Mesenchymal stem cell (in vitro differentiated cells and primary cell): ENCODE measurements around the gene NRG3.

ENCODE experiments used
- DNase-seq: peaks from one replicate; pipeline ENCODE4 v3.0.0-alpha.2; 2013
- H2AFZ ChIP-seq: one replicate; pipeline ENCODE4 v1.6.1; 2013; ENCODE audit warnings: low read depth, mild to moderate bottlenecking, control low read depth, inconsistent platforms, low read length, moderate library complexity
- H2AK5ac ChIP-seq: 2 replicates; pipeline ENCODE4 v1.6.1; 2013; ENCODE audit warnings: low read length, moderate library complexity, mild to moderate bottlenecking, inconsistent platforms; ENCODE audit not compliant: severe bottlenecking
- H2BK120ac ChIP-seq: one replicate; pipeline ENCODE4 v1.6.1; 2013; ENCODE audit warnings: low read depth, mild to moderate bottlenecking, inconsistent platforms, low read length, moderate library complexity
- H2BK12ac ChIP-seq, 2 experiments: one replicate each; pipeline ENCODE4 v1.6.1; 2013; ENCODE audit warnings: inconsistent platforms in 2 of 2, low read length in 2 of 2, mild to moderate bottlenecking in 2 of 2, moderate library complexity in 2 of 2, control low read depth in 1 of 2
- H2BK15ac ChIP-seq: one replicate; pipeline ENCODE4 v1.6.1; 2013; ENCODE audit warnings: mild to moderate bottlenecking, low read depth, inconsistent platforms; ENCODE audit not compliant: poor library complexity, severe bottlenecking
- H2BK5ac ChIP-seq: 2 replicates; pipeline ENCODE4 v1.6.1; 2013; ENCODE audit warnings: low read depth, mild to moderate bottlenecking, low read length, control low read depth, inconsistent platforms; ENCODE audit not compliant: poor library complexity, severe bottlenecking
- H3K14ac ChIP-seq, 2 experiments: one replicate each; pipeline ENCODE4 v1.6.1; 2013; ENCODE audit warnings: inconsistent platforms in 2 of 2, low read length in 2 of 2, control low read depth in 1 of 2, mild to moderate bottlenecking in 1 of 2, moderate library complexity in 1 of 2
- H3K18ac ChIP-seq, 2 experiments: one replicate each; pipeline ENCODE4 v1.6.1; 2013; ENCODE audit warnings: inconsistent platforms in 2 of 2, low read length in 2 of 2, control low read depth in 1 of 2, low read depth in 1 of 2, mild to moderate bottlenecking in 1 of 2
- H3K23ac ChIP-seq, 2 experiments: one replicate each; pipeline ENCODE4 v1.6.1; 2013; ENCODE audit warnings: inconsistent platforms in 2 of 2, low read length in 2 of 2, mild to moderate bottlenecking in 2 of 2, moderate library complexity in 2 of 2, control low read depth in 1 of 2
- H3K27ac ChIP-seq: 2 replicates; pipeline ENCODE4 v1.5.1; 2013; ENCODE audit warnings: mild to moderate bottlenecking, moderate library complexity, low read length, control low read depth, inconsistent platforms; ENCODE audit not compliant: poor library complexity, severe bottlenecking
- H3K27me3 ChIP-seq, 2 experiments: 2 replicates each; pipeline versions ENCODE4 v1.6.1 to v1.7.0; 2013; ENCODE audit warnings: low read length in 2 of 2, mild to moderate bottlenecking in 2 of 2, moderate library complexity in 2 of 2, control low read depth in 1 of 2, inconsistent platforms in 1 of 2; ENCODE audit not compliant: control insufficient read depth in 1 of 2, insufficient read depth in 1 of 2
- H3K36me3 ChIP-seq, 2 experiments: 2 replicates each; pipeline versions ENCODE4 v1.6.1 to v1.7.0; 2013; ENCODE audit warnings: low read length in 2 of 2, control low read depth in 1 of 2, inconsistent platforms in 1 of 2, low read depth in 1 of 2, mild to moderate bottlenecking in 1 of 2; ENCODE audit not compliant: insufficient read depth in 2 of 2, control insufficient read depth in 1 of 2
- H3K4ac ChIP-seq, 2 experiments: one replicate each; pipeline ENCODE4 v1.6.1; 2013; ENCODE audit warnings: inconsistent platforms in 2 of 2, low read length in 2 of 2, mild to moderate bottlenecking in 2 of 2, moderate library complexity in 2 of 2, control low read depth in 1 of 2, low read depth in 1 of 2
- H3K4me1 ChIP-seq: 2 replicates; pipeline ENCODE4 v1.6.1; 2013; ENCODE audit warnings: low read depth, low read length, control low read depth; ENCODE audit not compliant: control insufficient read depth, insufficient read depth
- H3K4me2 ChIP-seq: 2 replicates; pipeline ENCODE4 v1.6.1; 2013; ENCODE audit warnings: low read length, mild to moderate bottlenecking, inconsistent platforms; ENCODE audit not compliant: poor library complexity, severe bottlenecking
- H3K4me3 ChIP-seq, 2 experiments: 2 replicates each; pipeline versions ENCODE4 v1.5.1 to v1.7.0; 2013; ENCODE audit warnings: low read length in 2 of 2, mild to moderate bottlenecking in 2 of 2, control low read depth in 1 of 2, low read depth in 1 of 2; ENCODE audit not compliant: insufficient read depth in 1 of 2
- H3K79me1 ChIP-seq: replicated peaks from 2 replicates; pipeline ENCODE4 v1.6.1; 2013; ENCODE audit warnings: mild to moderate bottlenecking, control low read depth, low read length, inconsistent platforms; ENCODE audit not compliant: poor library complexity, severe bottlenecking
- H3K9ac ChIP-seq: 2 replicates; pipeline ENCODE4 v1.7.0; 2013; ENCODE audit warnings: mild to moderate bottlenecking, low read length, moderate library complexity
- H3K9me3 ChIP-seq: 2 replicates; pipeline ENCODE4 v1.7.0; 2013; ENCODE audit warnings: mild to moderate bottlenecking, low read length; ENCODE audit not compliant: control insufficient read depth
- H4K8ac ChIP-seq: one replicate; pipeline ENCODE4 v1.6.1; 2013; ENCODE audit warnings: inconsistent platforms, mild to moderate bottlenecking, low read length, moderate library complexity
- H4K91ac ChIP-seq: one replicate; pipeline ENCODE4 v1.6.1; 2013; ENCODE audit warnings: mild to moderate bottlenecking, low read length, inconsistent platforms
- WGBS: methylation state at CpG from one replicate; pipeline ENCODE4 v1.1.7; 2013; ENCODE audit warnings: mixed read lengths; 5-methylcytosine and 5-hydroxymethylcytosine counted together

Gene NRG3

DNA sequence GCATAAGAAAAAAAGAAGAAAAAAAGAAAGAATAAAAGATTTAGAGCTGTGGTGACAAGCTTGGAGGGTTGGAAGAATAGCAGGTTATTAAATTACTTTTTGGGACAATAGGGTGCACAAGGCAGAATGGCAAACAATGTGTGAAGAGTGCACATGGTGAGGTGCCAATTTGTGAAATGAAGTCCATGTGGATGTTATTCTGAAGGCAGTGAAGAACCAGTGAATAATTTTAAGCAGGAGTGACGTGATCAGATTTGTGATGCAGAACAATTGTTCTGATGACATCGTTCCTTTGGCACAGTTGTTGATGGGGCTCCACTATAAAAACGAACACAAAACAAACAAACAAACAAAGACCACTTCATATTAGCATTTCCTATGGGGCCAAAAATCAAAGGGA lies 700.3 kb downstream of the NRG3 start:
- 92% methylated on average over 2 of the region's 3 CpGs for WGBS
- H4K91ac ChIP-seq, result no peak overlapping the region

DNA sequence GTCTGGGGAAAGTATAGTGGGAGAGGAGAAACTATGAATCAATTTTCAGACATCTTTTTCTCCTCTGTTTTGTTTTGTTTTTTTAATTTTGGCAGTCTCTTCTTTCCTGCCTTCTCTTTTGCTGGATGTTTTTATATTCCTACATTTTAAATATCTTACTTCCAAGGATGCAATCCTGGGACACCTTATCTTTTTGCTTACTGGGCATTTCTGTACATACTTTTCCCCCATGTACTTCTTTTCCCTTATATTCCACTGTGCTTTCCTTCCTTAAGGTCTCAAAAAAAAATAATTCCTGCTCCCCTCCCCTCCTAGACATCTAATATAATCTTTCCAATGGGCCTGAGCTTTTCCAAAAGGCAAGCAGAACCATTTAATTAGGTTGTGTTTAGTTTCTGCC lies 701.1 kb downstream of the NRG3 start:
- no peaks in the 10 kb centered on the region for H3K4me1 ChIP-seq
- no peak overlapping the region for H3K4me2 ChIP-seq
- no peak overlapping the region for H2BK5ac ChIP-seq
- H4K8ac ChIP-seq, result no peak overlapping the region
- no peak overlapping the region for H2BK120ac ChIP-seq
- H2BK15ac ChIP-seq, result no peak overlapping the region
- no peaks in the 10 kb centered on the region for H3K9me3 ChIP-seq
- H2BK12ac ChIP-seq, result no peak overlapping the region
- H3K27me3 ChIP-seq, result no peaks in the 10 kb centered on the region
- no peak overlapping the region for H3K4ac ChIP-seq
- H2AK5ac ChIP-seq, result no peak overlapping the region
- no peak overlapping the region for H2AFZ ChIP-seq
- H3K27ac ChIP-seq, result no peak overlapping the region
- H3K36me3 ChIP-seq, result no peaks in the 10 kb centered on the region
- H3K9ac ChIP-seq, result no peak overlapping the region
- H3K79me1 ChIP-seq, result no peaks in the 10 kb centered on the region
- H3K23ac ChIP-seq, result no peak overlapping the region
- H3K4me3 ChIP-seq, result no peak overlapping the region
- no peak overlapping the region for H3K18ac ChIP-seq
- H3K14ac ChIP-seq, result no peak overlapping the region
- DNase-seq, result no peak
- H4K91ac ChIP-seq, result no peak overlapping the region

More for the DNA sequence above, 700.3 kb downstream of the NRG3 start:
- no peaks in the 10 kb centered on the region for H3K4me1 ChIP-seq
- no peak overlapping the region for H3K9ac ChIP-seq
- H3K9me3 ChIP-seq, result no peaks in the 10 kb centered on the region
- H2BK5ac ChIP-seq, result no peak overlapping the region
- no peak overlapping the region for H3K4me2 ChIP-seq
- no peak overlapping the region for H4K8ac ChIP-seq
- H2AK5ac ChIP-seq, result no peak overlapping the region
- no peaks in the 10 kb centered on the region for H3K79me1 ChIP-seq
- DNase-seq, result no peak
- H3K4me3 ChIP-seq, result no peak overlapping the region
- H2AFZ ChIP-seq, result no peak overlapping the region
- no peak overlapping the region for H3K27ac ChIP-seq
- H3K18ac ChIP-seq, result no peak overlapping the region
- no peak overlapping the region for H2BK12ac ChIP-seq
- H3K4ac ChIP-seq, result no peak overlapping the region
- H3K36me3 ChIP-seq, result no peaks in the 10 kb centered on the region
- no peak overlapping the region for H3K23ac ChIP-seq
- no peak overlapping the region for H2BK15ac ChIP-seq
- H3K14ac ChIP-seq, result no peak overlapping the region
- H2BK120ac ChIP-seq, result no peak overlapping the region
- H3K27me3 ChIP-seq, result no peaks in the 10 kb centered on the region

DNA sequence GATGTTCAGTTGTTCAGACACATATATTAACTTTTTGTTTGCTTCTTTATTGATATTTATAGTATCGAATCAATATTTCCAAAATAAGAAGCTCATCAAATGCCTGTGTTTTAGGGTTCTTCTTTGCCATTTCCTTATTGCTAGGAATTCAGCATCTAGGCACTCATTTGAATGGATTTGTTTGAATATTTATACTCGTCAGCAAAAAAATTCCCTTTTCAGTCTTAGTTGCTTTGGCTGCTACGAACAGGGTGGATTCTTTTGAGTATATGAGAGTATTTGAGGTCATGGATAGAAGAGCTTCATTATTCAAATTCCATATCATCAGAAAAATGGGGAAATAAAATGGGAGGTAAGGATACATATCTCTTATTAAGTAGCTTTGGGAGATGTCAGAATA lies 706.9 kb downstream of the NRG3 start:
- no peak overlapping the region for H3K9ac ChIP-seq
- no peaks in the 10 kb centered on the region for H3K9me3 ChIP-seq
- no CpG with 5 or more reads among the region's 3 CpGs for WGBS
- no peak overlapping the region for H3K23ac ChIP-seq
- H4K8ac ChIP-seq, result no peak overlapping the region
- no peaks in the 10 kb centered on the region for H3K79me1 ChIP-seq
- H3K4me2 ChIP-seq, result no peak overlapping the region
- H3K4me3 ChIP-seq, result no peak overlapping the region
- no peaks in the 10 kb centered on the region for H3K4me1 ChIP-seq
- no peak overlapping the region for H2BK5ac ChIP-seq
- no peak overlapping the region for H3K27ac ChIP-seq
- H3K18ac ChIP-seq, result no peak overlapping the region
- H4K91ac ChIP-seq, result no peak overlapping the region
- no peak overlapping the region for H2BK12ac ChIP-seq
- H3K14ac ChIP-seq, result no peak overlapping the region
- no peak overlapping the region for H3K4ac ChIP-seq
- H2BK15ac ChIP-seq, result no peak overlapping the region
- DNase-seq, result no peak
- H2AFZ ChIP-seq, result no peak overlapping the region
- no peaks in the 10 kb centered on the region for H3K36me3 ChIP-seq
- H3K27me3 ChIP-seq, result no peaks in the 10 kb centered on the region
- H2AK5ac ChIP-seq, result no peak overlapping the region
- H2BK120ac ChIP-seq, result no peak overlapping the region

DNA sequence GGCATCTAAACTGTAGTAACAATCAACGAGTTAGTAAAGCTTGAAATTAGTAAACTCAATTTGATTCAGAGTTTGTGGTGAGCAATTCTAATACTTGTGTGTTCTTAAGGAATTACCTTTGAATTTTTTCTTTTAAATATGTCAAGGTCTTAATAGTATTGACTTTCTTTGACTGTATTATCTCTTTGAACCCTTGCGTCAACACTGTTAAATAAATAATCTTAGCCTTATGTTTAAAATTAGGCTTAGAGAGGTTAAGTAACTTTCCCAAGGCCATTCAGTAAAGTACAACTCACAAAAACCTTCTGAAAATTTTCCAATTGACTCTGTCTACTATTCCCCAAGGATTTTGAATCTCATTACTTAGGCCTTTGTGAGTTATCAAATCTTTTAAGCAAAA lies 716.4 kb downstream of the NRG3 start:
- Histone ChIP-seq H3K4ac (no peak overlapping the region), H3K4me1 (no peaks in the 10 kb centered on the region), H3K36me3 (no peaks in the 10 kb centered on the region), H4K91ac (no peak overlapping the region), H3K4me2 (no peak overlapping the region), H3K4me3 (no peak overlapping the region), H4K8ac (no peak overlapping the region), H3K23ac (no peak overlapping the region), H2BK120ac (no peak overlapping the region), H3K9ac (no peak overlapping the region), H2AK5ac (no peak overlapping the region), H3K27me3 (no peaks in the 10 kb centered on the region), H2BK12ac (no peak overlapping the region), H2BK5ac (no peak overlapping the region), H3K79me1 (no peaks in the 10 kb centered on the region), H2BK15ac (no peak overlapping the region), H2AFZ (no peak overlapping the region), H3K14ac (no peak overlapping the region), H3K9me3 (no peaks in the 10 kb centered on the region), H3K18ac (no peak overlapping the region), H3K27ac (no peak overlapping the region)
- no peak for DNase-seq
- no CpG with 5 or more reads among the region's 2 CpGs for WGBS
